Loucy (cell line): Measurements from ENCODE around the gene SLC25A13.

Experiments used
- H2AFZ ChIP-seq: fragments of 200-600 bp; sonication (generic); 2 replicates; pipeline ENCODE4 v1.6.0; 2016; ENCODE audit warnings: antibody characterized with exemption, mild to moderate bottlenecking, low read length, moderate library complexity
- H3F3A ChIP-seq: fragments of 200-600 bp; 2 replicates; pipeline ENCODE4 v1.6.0; 2016; ENCODE audit warnings: antibody characterized with exemption, low read depth, mild to moderate bottlenecking
- H3K27me3 ChIP-seq: fragments of 200-600 bp; sonication (generic); 2 replicates; pipeline ENCODE4 v1.6.1; 2014; ENCODE audit warnings: low read length, mild to moderate bottlenecking; ENCODE audit not compliant: insufficient read depth, poor library complexity, severe bottlenecking
- H3K36me3 ChIP-seq: fragments of 200-600 bp; sonication (generic); 2 replicates; pipeline ENCODE4 v1.6.1; 2016; ENCODE audit warnings: low read length; ENCODE audit not compliant: insufficient read depth
- H3K4me1 ChIP-seq: fragments of 200-600 bp; sonication (generic); 2 replicates; pipeline ENCODE4 v1.5.1; 2014; ENCODE audit warnings: low read length, mild to moderate bottlenecking; ENCODE audit not compliant: insufficient read depth, poor library complexity, severe bottlenecking
- H3K4me2 ChIP-seq: fragments of 200-600 bp; sonication (generic); 2 replicates; pipeline ENCODE4 v1.6.0; 2014; ENCODE audit warnings: antibody characterized with exemption, low read length, low read depth, mild to moderate bottlenecking; ENCODE audit not compliant: poor library complexity, severe bottlenecking
- H3K4me3 ChIP-seq: fragments of 200-600 bp; sonication (generic); 2 replicates; pipeline ENCODE4 v1.5.1; 2014; ENCODE audit warnings: low read length, mild to moderate bottlenecking, mixed read lengths; ENCODE audit not compliant: poor library complexity, severe bottlenecking
- H3K79me2 ChIP-seq: fragments of 200-600 bp; sonication (generic); 2 replicates; pipeline ENCODE4 v1.6.1; 2014; ENCODE audit warnings: low read length; ENCODE audit not compliant: insufficient read depth
- H3K9ac ChIP-seq: fragments of 200-600 bp; sonication (generic); 2 replicates; pipeline ENCODE4 v1.6.0; 2014; ENCODE audit warnings: mild to moderate bottlenecking, low read depth, low read length, moderate library complexity; ENCODE audit not compliant: poor library complexity, severe bottlenecking
- H3K9me2 ChIP-seq: fragments of 200-600 bp; sonication (generic); replicated peaks from 2 replicates; pipeline ENCODE4 v1.6.1; 2016; ENCODE audit warnings: low read depth, low read length, mixed read lengths
- H3K9me3 ChIP-seq: fragments of 200-600 bp; sonication (generic); 2 replicates; pipeline ENCODE4 v1.6.1; 2014; ENCODE audit warnings: mild to moderate bottlenecking, antibody characterized with exemption, low read length, low read depth; ENCODE audit not compliant: insufficient read depth
- H4K20me1 ChIP-seq: fragments of 200-600 bp; sonication (generic); 2 replicates; pipeline ENCODE4 v1.6.0; 2014; ENCODE audit warnings: antibody characterized with exemption, low read length, mild to moderate bottlenecking; ENCODE audit not compliant: insufficient read depth, poor library complexity, severe bottlenecking
- CTCF ChIP-seq: fragments of 200-600 bp; sonication (generic); conservative IDR thresholded peaks from 2 replicates; pipeline ENCODE4 v1.5.1; 2014; ENCODE audit warnings: mild to moderate bottlenecking, antibody characterized with exemption, low read length
- EZH2phosphoT487 ChIP-seq: fragments of 200-600 bp; IDR thresholded peaks from 2 replicates; pipeline ENCODE4 v1.6.1; 2018; ENCODE audit warnings: antibody characterized with exemption, mild to moderate bottlenecking, moderate library complexity, borderline replicate concordance

Gene SLC25A13

GRCh38 chr7:96344236-96344635, 22.3 kb upstream of the SLC25A13 start:
- Histone ChIP-seq H3K4me3 (no peak overlapping the region), H3K9me3 (no peaks in the 10 kb centered on the region), H3K36me3 (no peaks in the 10 kb centered on the region), H3K27me3 (no peaks in the 10 kb centered on the region), H2AFZ (no peak overlapping the region), H4K20me1 (no peaks in the 10 kb centered on the region), H3K79me2 (no peaks in the 10 kb centered on the region), H3K9me2 (no peaks in the 10 kb centered on the region), H3F3A (no peaks in the 10 kb centered on the region), H3K9ac (no peak overlapping the region), H3K4me2 (no peak overlapping the region), H3K4me1 (no peaks in the 10 kb centered on the region)
- TF ChIP-seq CTCF (no peak), EZH2phosphoT487 (no peak)

- TF ChIP-seq EZH2phosphoT487, result no peak
- TF ChIP-seq CTCF, result no peak
- Histone ChIP-seq H3K79me2 (no peaks in the 10 kb centered on the region), H3K4me2 (no peak overlapping the region), H3F3A (no peaks in the 10 kb centered on the region), H3K9ac (no peak overlapping the region), H3K9me2 (no peaks in the 10 kb centered on the region), H3K9me3 (no peaks in the 10 kb centered on the region), H3K36me3 (no peaks in the 10 kb centered on the region), H4K20me1 (no peaks in the 10 kb centered on the region), H3K27me3 (no peaks in the 10 kb centered on the region), H3K4me1 (no peaks in the 10 kb centered on the region), H3K4me3 (no peak overlapping the region), H2AFZ (no peak overlapping the region)
These were observed 20.2 kb upstream of the SLC25A13 start for GRCh38 chr7:96342049-96342448.

- Histone ChIP-seq H3K27me3 (no peaks in the 10 kb centered on the region), H3K9ac (no peak overlapping the region), H3K4me1 (no peaks in the 10 kb centered on the region), H4K20me1 (no peaks in the 10 kb centered on the region), H3K9me2 (no peaks in the 10 kb centered on the region), H2AFZ (no peak overlapping the region), H3F3A (no peaks in the 10 kb centered on the region), H3K79me2 (no peaks in the 10 kb centered on the region), H3K36me3 (no peaks in the 10 kb centered on the region), H3K4me3 (no peak overlapping the region), H3K4me2 (no peak overlapping the region), H3K9me3 (no peaks in the 10 kb centered on the region)
- TF ChIP-seq EZH2phosphoT487 (no peak), CTCF (no peak)
These were observed 15.6 kb upstream of the SLC25A13 start for GRCh38 chr7:96337519-96337918.
